NT2/D1 (cell line): ENCODE measurements around the gene PBLD.

Experiments used
- SUZ12 ChIP-seq: IDR thresholded peaks from 2 replicates; pipeline ENCODE4 v1.6.1; 2011; ENCODE audit not compliant: insufficient read length, insufficient read depth; ENCODE audit errors: extremely low read depth
- YY1 ChIP-seq: IDR thresholded peaks from 2 replicates; pipeline ENCODE4 v1.6.1; 2011; ENCODE audit not compliant: insufficient read length, insufficient read depth
- ZNF274 ChIP-seq: IDR thresholded peaks from 2 replicates; pipeline ENCODE4 v1.6.1; 2011; ENCODE audit warnings: mild to moderate bottlenecking, low read depth, low read length

DNA sequence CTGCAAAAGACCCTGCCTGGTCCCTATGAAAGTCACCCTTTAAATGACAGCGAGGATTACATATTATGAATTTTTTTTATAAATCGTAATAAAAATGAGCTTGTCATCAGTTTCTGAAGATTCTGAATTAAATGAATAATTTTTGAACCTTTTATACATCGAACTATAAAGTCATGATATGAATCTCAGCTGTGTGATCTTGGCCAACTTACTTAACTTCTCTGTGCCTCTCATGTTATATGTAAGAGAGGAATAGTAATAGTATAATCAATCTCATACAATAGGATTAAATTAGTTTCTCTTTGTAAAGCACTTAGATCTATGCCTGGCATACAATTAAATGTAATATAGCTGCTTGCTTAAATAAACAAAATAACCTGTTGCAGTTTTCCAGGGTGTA lies 95.6 kb downstream of the PBLD start:
- TF ChIP-seq YY1, result no peak
- TF ChIP-seq ZNF274, result no peak
- TF ChIP-seq SUZ12, result no peak
